Retinal pigment epithelial cell (primary cell): ENCODE data around the gene DIO3.

Experiments used
- DNase-seq: peaks from one replicate; pipeline ENCODE4 v3.0.0-alpha.2; 2010; ENCODE audit warnings: low read depth
- H3K4me3 ChIP-seq: 2 replicates; pipeline ENCODE4 v1.5.1; 2011; ENCODE audit warnings: mild to moderate bottlenecking, low read length, control low read depth, moderate library complexity
- CTCF ChIP-seq: conservative IDR thresholded peaks from 2 replicates; pipeline ENCODE4 v1.5.1; 2011; ENCODE audit warnings: low read depth, low read length, control low read depth, inconsistent platforms

DIO3 gene

GRCh38 chr14:101561145-101561896 is at the start of gene DIO3:
Gene DIO3 (plus strand): TSS chr14:101561495.
- DNase-seq = no peak
- TF ChIP-seq CTCF = no peak

GRCh38 chr14:101511620-101512375 is 49.5 kb upstream of the DIO3 start:
- H3K4me3 ChIP-seq = no peak overlapping the region
- TF ChIP-seq CTCF = no peak
- no peak for DNase-seq

More at GRCh38 chr14:101561145-101561896, at the start of gene DIO3:
- H3K4me3 ChIP-seq = no peak within 1 kb of the TSS

GRCh38 chr14:101512376-101512695 is 49.0 kb upstream of the DIO3 start:
- no peak overlapping the region for H3K4me3 ChIP-seq
- no peak for TF ChIP-seq CTCF

GRCh38 chr14:101514136-101514535 is 47.2 kb upstream of the DIO3 start:
- no peak for TF ChIP-seq CTCF
- no peak for DNase-seq

More at GRCh38 chr14:101512376-101512695, 49.0 kb upstream of the DIO3 start:
- DNase-seq = no peak

GRCh38 chr14:101516401-101516800 is 44.9 kb upstream of the DIO3 start:
- TF ChIP-seq CTCF = no peak
- H3K4me3 ChIP-seq = no peak overlapping the region
- no peak for DNase-seq

More at GRCh38 chr14:101514136-101514535, 47.2 kb upstream of the DIO3 start:
- no peak overlapping the region for H3K4me3 ChIP-seq

GRCh38 chr14:101518611-101519473 is 42.5 kb upstream of the DIO3 start:
- TF ChIP-seq CTCF = no peak
- DNase-seq = no peak
- H3K4me3 ChIP-seq = no peak overlapping the region
